ENCODE measurements around the gene PIF1.

Gene PIF1

GRCh38 chr15:64774037-64774628 lies 51.3 kb downstream of the PIF1 start:
- TF ChIP-seq CTCF (IDR thresholded peaks at IDR 0.05), result no peak

DNA sequence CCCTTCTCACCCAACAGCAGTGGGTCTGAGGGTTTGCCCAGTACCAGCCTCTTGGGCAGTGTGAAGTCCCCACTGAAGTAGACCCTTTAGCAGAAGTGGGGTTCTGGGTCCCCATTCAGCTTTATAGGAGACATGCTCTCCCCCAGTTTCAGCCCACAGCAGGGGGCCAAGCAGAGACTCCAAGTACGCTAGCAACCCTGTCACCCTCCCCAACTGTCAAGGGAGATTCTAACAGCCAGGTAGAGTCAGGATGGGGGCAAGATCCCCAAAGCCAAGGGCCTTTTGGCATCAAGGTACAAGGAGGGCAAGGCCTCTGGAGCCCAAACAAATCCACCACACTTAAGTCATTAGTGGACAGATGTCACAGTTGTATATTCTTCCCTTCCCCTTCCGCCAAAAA lies 51.8 kb downstream of the PIF1 start:
- TF ChIP-seq CTCF (IDR thresholded peaks at IDR 0.05), result no peak

- TF ChIP-seq CTCF (IDR thresholded peaks at IDR 0.05), result no peak
These were observed 52.5 kb downstream of the PIF1 start for GRCh38 chr15:64772964-64773363.

GRCh38 chr15:64772488-64772887 lies 53.0 kb downstream of the PIF1 start:
- no peak for TF ChIP-seq CTCF (IDR thresholded peaks at IDR 0.05)

GRCh38 chr15:64770626-64771025 lies 54.8 kb downstream of the PIF1 start:
- TF ChIP-seq CTCF (IDR thresholded peaks at IDR 0.05), result no peak

DNA sequence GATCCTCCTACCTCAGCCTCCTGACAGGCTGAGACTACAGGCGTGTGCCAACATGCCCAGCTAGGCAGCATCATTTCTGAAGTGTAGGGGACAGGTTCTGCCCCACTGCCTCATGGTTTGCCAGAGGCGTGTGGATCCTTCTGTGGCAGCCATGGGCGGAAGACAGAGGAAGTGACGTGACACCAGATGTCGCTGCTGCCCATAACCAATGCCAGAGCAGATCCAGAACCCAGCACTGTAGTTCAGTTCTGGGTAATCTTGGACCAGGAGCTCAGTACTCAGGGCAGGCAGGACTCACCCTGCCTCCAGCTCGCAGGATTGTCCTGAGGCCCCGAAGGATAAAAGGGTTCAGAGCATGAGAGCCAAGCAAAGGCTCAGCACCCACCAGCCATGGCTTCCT lies 58.2 kb downstream of the PIF1 start:
- TF ChIP-seq CTCF (IDR thresholded peaks at IDR 0.05), result no peak

GRCh38 chr15:64766058-64766457 lies 59.4 kb downstream of the PIF1 start:
- TF ChIP-seq CTCF (IDR thresholded peaks at IDR 0.05), result no peak

Data from LNCAP (cell line).